EL (cell line): Measurements from ENCODE around the gene ATP1B3.
"Not testable (repeated sequence)": the region's sequence is repeated elsewhere in the genome, so short reads cannot be mapped to it uniquely, and the experiment has no call there.

Experiments used
- DNase-seq: peaks from one replicate; pipeline ENCODE4 v3.0.0-alpha.2; 2016

The ATP1B3 gene

GRCh38 chr3:141860766-141861513, 15.5 kb upstream of the ATP1B3 start:
- peak; percentile 12 for DNase-seq

GRCh38 chr3:141862279-141862816, 14.1 kb upstream of the ATP1B3 start:
- DNase-seq, result no peak

- DNase-seq, result no peak
These were observed 13.0 kb upstream of the ATP1B3 start for GRCh38 chr3:141863491-141863890.

GRCh38 chr3:141864281-141864970, 12.0 kb upstream of the ATP1B3 start:
- DNase-seq, result no peak

- no peak for DNase-seq
These were observed 11.3 kb upstream of the ATP1B3 start for GRCh38 chr3:141865101-141865500.

GRCh38 chr3:141870091-141870687, 6.3 kb upstream of the ATP1B3 start:
- DNase-seq, result no peak

GRCh38 chr3:141875374-141875892, 1.0 kb upstream of the ATP1B3 start:
- DNase-seq, result peak; percentile 83

GRCh38 chr3:141875893-141876380, 506 bp upstream of the ATP1B3 start:
- peak; percentile 74 for DNase-seq

- DNase-seq, result peak; percentile 48
These were observed 613 bp downstream of the ATP1B3 start for GRCh38 chr3:141876891-141877621.

GRCh38 chr3:141877911-141878310, 1.5 kb downstream of the ATP1B3 start:
- DNase-seq, result peak; percentile 49

- peak; percentile 11 for DNase-seq
These were observed 1.9 kb downstream of the ATP1B3 start for GRCh38 chr3:141878326-141878725.

GRCh38 chr3:141878817-141879216, 2.4 kb downstream of the ATP1B3 start:
- DNase-seq, result peak; percentile 66

GRCh38 chr3:141881702-141882101, 5.3 kb downstream of the ATP1B3 start:
- DNase-seq, result no peak

- no peak for DNase-seq
These were observed 10.6 kb downstream of the ATP1B3 start for GRCh38 chr3:141887051-141887450.

- not testable (repeated sequence) for DNase-seq
These were observed 12.1 kb downstream of the ATP1B3 start for GRCh38 chr3:141888548-141888947.

GRCh38 chr3:141894524-141895176, 18.2 kb downstream of the ATP1B3 start:
- peak; percentile 83 for DNase-seq

GRCh38 chr3:141895731-141896130, 19.3 kb downstream of the ATP1B3 start:
- peak; percentile 8 for DNase-seq

- DNase-seq, result no peak
These were observed 22.5 kb downstream of the ATP1B3 start for GRCh38 chr3:141898908-141899307.

- no peak for DNase-seq
These were observed 23.9 kb downstream of the ATP1B3 start for GRCh38 chr3:141900343-141900742.

GRCh38 chr3:141901914-141902313, 25.5 kb downstream of the ATP1B3 start:
- no peak for DNase-seq

GRCh38 chr3:141904203-141904602, 27.8 kb downstream of the ATP1B3 start:
- no peak for DNase-seq

- DNase-seq, result no peak
These were observed 28.7 kb downstream of the ATP1B3 start for GRCh38 chr3:141905129-141905528.
